Panc1 (cell line): Measurements from ENCODE around the gene MGMT. TPM values are rescaled to one million over a fixed set of nuclear protein-coding genes. Genes with fewer than 3 reads are reported as not detected.

Source experiments
- ATAC-seq: fragments of 200-7000 bp; cut with Tn5 transposase; 2 replicates; pipeline ENCODE4 v1.9.1; 2020; ENCODE audit warnings: mild to moderate bottlenecking, moderate library complexity
- BruUV-seq: library from RNA; stranded (reverse); fragments of 400-500 nt; replicated peaks from 2 replicates; lab custom pipeline; 2021; lab: Mats Ljungman, UMichigan
- CTCF ChIA-PET: fragments of 300-600 bp; sonication (Branson Sonifier 250); formaldehyde crosslinking; loops from one replicate; lab custom pipeline; 2022; ENCODE audit warnings: antibody characterized with exemption; lab: Charles Lee
- POLR2A ChIA-PET: fragments of 300-600 bp; sonication (Branson Sonifier 250); formaldehyde crosslinking; loops from one replicate; lab custom pipeline; 2022; ENCODE audit warnings: antibody characterized with exemption; lab: Charles Lee
- DNase-seq: peaks from one replicate; pipeline ENCODE4 v3.0.0-alpha.2; 2010; ENCODE audit warnings: low read depth, low spot score
- H3K27ac ChIP-seq: 2 replicates; pipeline ENCODE4 v1.5.1; 2011; ENCODE audit warnings: mild to moderate bottlenecking, low read length, inconsistent platforms
- H3K27me3 ChIP-seq: fragments of 200-500 bp; sonication (Bioruptor generic); 2 replicates; pipeline ENCODE4 v1.6.0; 2014; ENCODE audit warnings: low read length, inconsistent platforms; ENCODE audit not compliant: control insufficient read depth, insufficient read depth
- H3K36me3 ChIP-seq: fragments of 200-500 bp; sonication (Bioruptor generic); 2 replicates; pipeline ENCODE4 v1.5.1; 2014; ENCODE audit warnings: inconsistent platforms, mild to moderate bottlenecking, low read length, moderate library complexity; ENCODE audit not compliant: control insufficient read depth, insufficient read depth
- H3K4me1 ChIP-seq: 2 replicates; pipeline ENCODE4 v1.5.1; 2011; ENCODE audit warnings: inconsistent platforms, mild to moderate bottlenecking, low read length, moderate library complexity; ENCODE audit not compliant: control insufficient read depth, insufficient read depth
- H3K4me3 ChIP-seq, 2 experiments: 2 replicates each; pipeline ENCODE4 v1.5.1; 2011 to 2012; ENCODE audit warnings: low read depth in 2 of 2, low read length in 2 of 2, mild to moderate bottlenecking in 2 of 2, inconsistent platforms in 1 of 2, moderate library complexity in 1 of 2
- H3K9me3 ChIP-seq: fragments of 200-500 bp; sonication (Bioruptor generic); 2 replicates; pipeline ENCODE4 v1.5.1; 2014; ENCODE audit warnings: low read depth, mild to moderate bottlenecking, inconsistent platforms, low read length, moderate library complexity; ENCODE audit not compliant: control insufficient read depth, insufficient read depth
- POLR2AphosphoS5 ChIP-seq: IDR thresholded peaks from 2 replicates; pipeline ENCODE4 v1.6.1; 2012; ENCODE audit warnings: mild to moderate bottlenecking, low read depth, low read length, moderate library complexity
- SIN3A ChIP-seq: IDR thresholded peaks from 2 replicates; pipeline ENCODE4 v1.6.1; 2012; ENCODE audit warnings: low read depth, mild to moderate bottlenecking, low read length, moderate library complexity, borderline replicate concordance; ENCODE audit not compliant: insufficient read depth
- TCF7L2 ChIP-seq: IDR thresholded peaks from 2 replicates; pipeline ENCODE4 v1.6.1; 2011; ENCODE audit warnings: mild to moderate bottlenecking, low read depth, low read length, inconsistent platforms
- in situ Hi-C: cut with HindIII; loops from 2 replicates; pipeline ENCODE4 v1.10.0; 2016; ENCODE audit warnings: low sequenced_read_pairs, low pct_unique_long_range_greater_than_20kb
- intact Hi-C: fragments of 100-400 bp; cut with micrococcal nuclease; formaldehyde crosslinking; loops from one replicate; pipeline ENCODE4 v1.10.0; 2022; ENCODE audit not compliant: unreplicated experiment
- total RNA-seq: library from RNA; stranded (reverse); gene quantifications from one replicate; pipeline ENCODE4 v1.2.1, GENCODE V29; 2021; ENCODE audit not compliant: unreplicated experiment
- TF ChIP-seq, protein P1 (sequence below): fragments of 450-650 bp; IDR thresholded peaks from 2 replicates; pipeline ENCODE4 v1.5.1; 2017; ENCODE audit warnings: mild to moderate bottlenecking
- TF ChIP-seq, protein P2 (sequence below), 2 experiments: IDR thresholded peaks; 2 replicates each; pipeline ENCODE4 v1.6.1; 2011 to 2012; ENCODE audit warnings: low read depth in 2 of 2, control low read depth in 1 of 2, low read length in 1 of 2, mild to moderate bottlenecking in 1 of 2, moderate library complexity in 1 of 2; ENCODE audit not compliant: insufficient read depth in 1 of 2

MGMT gene
- total RNA-seq, 1 experiment from 2014 or later, result 27.3 TPM

DNA sequence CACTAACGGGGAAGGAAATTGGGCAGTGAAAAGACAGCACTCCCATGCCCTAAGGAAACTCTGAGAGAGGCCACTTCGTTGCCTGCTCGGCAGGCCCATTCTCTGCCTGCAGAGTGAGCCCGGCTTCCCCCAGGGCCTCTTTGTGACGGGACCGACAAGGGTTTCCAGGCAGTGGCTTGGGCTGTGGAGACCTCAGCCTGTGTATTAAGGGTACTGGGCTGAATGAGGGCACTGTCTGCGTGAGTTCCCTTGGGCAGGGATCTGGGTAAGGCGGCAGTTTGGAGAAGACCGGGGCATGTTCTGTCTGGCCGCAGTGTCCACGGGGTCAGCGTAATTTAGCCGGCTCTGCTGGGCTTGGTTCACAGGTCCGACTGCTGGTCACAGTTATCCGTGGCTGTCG lies 237.2 kb downstream of the MGMT start:
- ATAC-seq, result peak; percentile 59; the same call in 1 of the 2 replicates
- in situ Hi-C loops, result no loop called here

DNA sequence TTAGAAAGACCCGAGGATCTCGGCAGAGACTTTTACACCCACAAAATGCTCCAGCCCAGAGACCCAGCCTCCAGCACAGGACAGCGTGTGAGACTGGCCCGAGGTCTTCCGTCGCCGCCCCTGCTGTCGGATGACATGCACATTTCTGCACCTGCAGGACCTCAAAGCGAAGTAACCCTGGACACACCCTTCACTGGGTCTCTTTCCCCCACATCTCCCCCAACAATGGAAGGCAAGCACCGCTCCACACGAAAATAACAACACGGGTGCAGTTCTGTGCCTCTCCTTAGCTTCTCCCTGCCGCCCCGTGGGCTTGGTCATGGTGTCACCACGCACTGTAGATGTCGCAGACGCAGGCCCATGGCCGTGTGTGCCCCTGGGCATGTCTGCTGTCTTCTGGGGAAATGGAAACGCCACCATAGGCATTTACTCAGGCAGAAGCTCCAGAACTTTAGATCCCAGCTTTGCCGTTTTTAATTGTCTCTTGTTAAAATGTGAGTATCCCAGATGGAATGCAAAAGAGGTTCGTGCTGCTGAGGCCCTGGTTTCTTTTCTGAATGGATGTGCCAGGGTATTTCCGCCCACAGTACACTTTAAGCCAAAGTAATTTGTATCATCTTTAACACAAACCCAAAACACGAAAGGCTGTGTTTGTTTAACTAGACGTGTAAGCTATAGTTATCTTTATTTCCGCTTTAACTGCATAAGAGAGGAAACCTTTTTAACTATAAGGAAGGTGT lies 237.9 kb downstream of the MGMT start:
- TF ChIP-seq TCF7L2 (peak; percentile 64), POLR2AphosphoS5 (no peak)
- Histone ChIP-seq H3K4me3 (no peak overlapping the region), H3K36me3 (no peaks in the 10 kb centered on the region), H3K27ac (no peak overlapping the region), H3K4me1 (peaks cover 5% of the 10 kb centered on the region; the same call in 1 of the 2 replicates), H3K27me3 (no peaks in the 10 kb centered on the region), H3K9me3 (no peaks in the 10 kb centered on the region)
- intact Hi-C loops (no loop called here), in situ Hi-C loops (no loop called here)
- peak; percentile 58 for ATAC-seq
- POLR2A ChIA-PET, result no interaction called here
- CTCF ChIA-PET, result no interaction called here
- no TSS peak for BruUV-seq
- no peak for DNase-seq

More for the DNA sequence above, 237.2 kb downstream of the MGMT start:
- no peaks in the 10 kb centered on the region for H3K9me3 ChIP-seq
- BruUV-seq, result no TSS peak
- POLR2A ChIA-PET, result no interaction called here
- TF ChIP-seq, protein P1, sequence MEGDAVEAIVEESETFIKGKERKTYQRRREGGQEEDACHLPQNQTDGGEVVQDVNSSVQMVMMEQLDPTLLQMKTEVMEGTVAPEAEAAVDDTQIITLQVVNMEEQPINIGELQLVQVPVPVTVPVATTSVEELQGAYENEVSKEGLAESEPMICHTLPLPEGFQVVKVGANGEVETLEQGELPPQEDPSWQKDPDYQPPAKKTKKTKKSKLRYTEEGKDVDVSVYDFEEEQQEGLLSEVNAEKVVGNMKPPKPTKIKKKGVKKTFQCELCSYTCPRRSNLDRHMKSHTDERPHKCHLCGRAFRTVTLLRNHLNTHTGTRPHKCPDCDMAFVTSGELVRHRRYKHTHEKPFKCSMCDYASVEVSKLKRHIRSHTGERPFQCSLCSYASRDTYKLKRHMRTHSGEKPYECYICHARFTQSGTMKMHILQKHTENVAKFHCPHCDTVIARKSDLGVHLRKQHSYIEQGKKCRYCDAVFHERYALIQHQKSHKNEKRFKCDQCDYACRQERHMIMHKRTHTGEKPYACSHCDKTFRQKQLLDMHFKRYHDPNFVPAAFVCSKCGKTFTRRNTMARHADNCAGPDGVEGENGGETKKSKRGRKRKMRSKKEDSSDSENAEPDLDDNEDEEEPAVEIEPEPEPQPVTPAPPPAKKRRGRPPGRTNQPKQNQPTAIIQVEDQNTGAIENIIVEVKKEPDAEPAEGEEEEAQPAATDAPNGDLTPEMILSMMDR, result no peak
- TF ChIP-seq TCF7L2 (no peak), SIN3A (no peak), POLR2AphosphoS5 (no peak)
- TF ChIP-seq, protein P2, sequence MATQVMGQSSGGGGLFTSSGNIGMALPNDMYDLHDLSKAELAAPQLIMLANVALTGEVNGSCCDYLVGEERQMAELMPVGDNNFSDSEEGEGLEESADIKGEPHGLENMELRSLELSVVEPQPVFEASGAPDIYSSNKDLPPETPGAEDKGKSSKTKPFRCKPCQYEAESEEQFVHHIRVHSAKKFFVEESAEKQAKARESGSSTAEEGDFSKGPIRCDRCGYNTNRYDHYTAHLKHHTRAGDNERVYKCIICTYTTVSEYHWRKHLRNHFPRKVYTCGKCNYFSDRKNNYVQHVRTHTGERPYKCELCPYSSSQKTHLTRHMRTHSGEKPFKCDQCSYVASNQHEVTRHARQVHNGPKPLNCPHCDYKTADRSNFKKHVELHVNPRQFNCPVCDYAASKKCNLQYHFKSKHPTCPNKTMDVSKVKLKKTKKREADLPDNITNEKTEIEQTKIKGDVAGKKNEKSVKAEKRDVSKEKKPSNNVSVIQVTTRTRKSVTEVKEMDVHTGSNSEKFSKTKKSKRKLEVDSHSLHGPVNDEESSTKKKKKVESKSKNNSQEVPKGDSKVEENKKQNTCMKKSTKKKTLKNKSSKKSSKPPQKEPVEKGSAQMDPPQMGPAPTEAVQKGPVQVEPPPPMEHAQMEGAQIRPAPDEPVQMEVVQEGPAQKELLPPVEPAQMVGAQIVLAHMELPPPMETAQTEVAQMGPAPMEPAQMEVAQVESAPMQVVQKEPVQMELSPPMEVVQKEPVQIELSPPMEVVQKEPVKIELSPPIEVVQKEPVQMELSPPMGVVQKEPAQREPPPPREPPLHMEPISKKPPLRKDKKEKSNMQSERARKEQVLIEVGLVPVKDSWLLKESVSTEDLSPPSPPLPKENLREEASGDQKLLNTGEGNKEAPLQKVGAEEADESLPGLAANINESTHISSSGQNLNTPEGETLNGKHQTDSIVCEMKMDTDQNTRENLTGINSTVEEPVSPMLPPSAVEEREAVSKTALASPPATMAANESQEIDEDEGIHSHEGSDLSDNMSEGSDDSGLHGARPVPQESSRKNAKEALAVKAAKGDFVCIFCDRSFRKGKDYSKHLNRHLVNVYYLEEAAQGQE (IDR thresholded peaks at IDR 0.05; ENCODE audit: insufficient read depth in 1 of 2, low read depth in 2 of 2, low read length in 1 of 2), result no peak
- peaks cover 5% of the 10 kb centered on the region; the same call in 1 of the 2 replicates for H3K4me1 ChIP-seq
- H3K27me3 ChIP-seq, result no peaks in the 10 kb centered on the region
- no peak overlapping the region for H3K4me3 ChIP-seq
- intact Hi-C loops, result no loop called here
- H3K27ac ChIP-seq, result no peak overlapping the region
- CTCF ChIA-PET, result no interaction called here
- H3K36me3 ChIP-seq, result no peaks in the 10 kb centered on the region
- DNase-seq, result no peak

DNA sequence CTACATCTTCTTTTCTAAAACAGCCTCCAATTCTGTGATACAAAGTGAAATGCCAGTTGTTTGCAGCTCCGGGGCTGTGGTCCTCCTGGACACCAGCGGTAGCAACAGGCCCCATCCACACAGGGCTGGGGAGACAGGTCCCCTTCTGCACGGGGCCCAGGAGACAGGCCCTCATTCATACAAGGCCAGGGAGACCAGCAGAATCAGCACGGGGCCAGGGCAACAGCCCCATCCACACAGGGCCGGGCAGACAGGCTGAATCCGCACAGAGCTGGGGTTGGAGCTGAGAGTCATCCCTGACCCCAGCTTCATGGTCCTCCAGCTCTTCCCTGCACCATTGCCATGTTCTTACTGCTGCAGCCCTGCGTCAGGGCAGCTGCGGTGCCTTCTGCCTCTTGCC lies 238.6 kb downstream of the MGMT start:
- Histone ChIP-seq H3K27me3 (no peaks in the 10 kb centered on the region), H3K4me3 (no peak overlapping the region), H3K27ac (no peak overlapping the region), H3K9me3 (no peaks in the 10 kb centered on the region), H3K36me3 (no peaks in the 10 kb centered on the region), H3K4me1 (peaks cover 5% of the 10 kb centered on the region; the same call in 1 of the 2 replicates)
- no peak for TF ChIP-seq POLR2AphosphoS5
- TF ChIP-seq SIN3A, result no peak
- TF ChIP-seq TCF7L2, result no peak
- DNase-seq, result no peak
- ATAC-seq, result peak; percentile 54; the same call in 1 of the 2 replicates
- intact Hi-C loops, result no loop called here
- no TSS peak for BruUV-seq
- in situ Hi-C loops, result no loop called here
- ChIA-PET CTCF (no interaction called here), POLR2A (no interaction called here)
